Ectodermal cell (in vitro differentiated cells): ENCODE measurements around the gene NID1.
"Not testable (repeated sequence)": the region's sequence is repeated elsewhere in the genome, so short reads cannot be mapped to it uniquely, and the experiment has no call there.

Experiments used
- H3K27ac ChIP-seq: 2 replicates; pipeline ENCODE4 v1.7.0; 2013; ENCODE audit warnings: mild to moderate bottlenecking, low read depth, low read length; ENCODE audit not compliant: insufficient read depth, poor library complexity, severe bottlenecking
- H3K27me3 ChIP-seq: 2 replicates; pipeline ENCODE4 v1.7.0; 2013; ENCODE audit warnings: mild to moderate bottlenecking, low read length; ENCODE audit not compliant: insufficient read depth, control insufficient read depth, poor library complexity, severe bottlenecking
- H3K36me3 ChIP-seq: one replicate; pipeline ENCODE4 v1.7.0; 2013; ENCODE audit warnings: low read length; ENCODE audit not compliant: control insufficient read depth, insufficient read depth
- H3K4me1 ChIP-seq: one replicate; pipeline ENCODE4 v1.7.0; 2013; ENCODE audit warnings: low read length; ENCODE audit not compliant: control insufficient read depth, insufficient read depth
- H3K4me3 ChIP-seq: 2 replicates; pipeline ENCODE4 v1.7.0; 2013; ENCODE audit warnings: low read depth, low read length, control low read depth; ENCODE audit not compliant: insufficient read depth
- H3K9me3 ChIP-seq: 2 replicates; pipeline ENCODE4 v1.7.0; 2013; ENCODE audit warnings: mild to moderate bottlenecking, low read length, moderate library complexity; ENCODE audit not compliant: control insufficient read depth
- WGBS, 2 experiments: methylation state at CpG; one replicate each; pipeline ENCODE4 v1.1.7; 2013; ENCODE audit warnings: missing lambda C conversion rate in 2 of 2; 5-methylcytosine and 5-hydroxymethylcytosine counted together

NID1 gene

DNA sequence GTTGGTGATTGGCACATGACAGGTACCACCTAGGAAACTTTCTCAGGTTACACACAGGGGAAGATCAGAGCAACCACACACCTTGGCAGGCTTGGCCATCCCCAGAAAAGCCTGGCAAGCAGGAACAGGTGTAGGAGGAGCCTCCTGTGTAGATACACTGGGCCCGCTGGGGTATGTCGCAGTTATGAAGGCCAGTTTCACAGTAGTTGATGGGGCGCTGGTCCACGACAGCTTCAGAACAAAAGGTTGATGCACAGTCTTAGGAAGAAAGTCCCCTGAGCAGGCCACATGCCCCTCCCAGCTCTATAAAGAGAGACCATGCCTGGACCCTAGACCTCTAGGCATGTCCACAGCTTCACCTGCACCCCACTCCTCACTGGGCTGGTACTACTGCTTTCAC lies 51.6 kb downstream of the NID1 start:
- no peaks in the 10 kb centered on the region for H3K9me3 ChIP-seq
- no peak overlapping the region for H3K4me3 ChIP-seq
- 96 to 97% methylated on average over 4 of the region's 4 CpGs for WGBS, 2 experiments
- H3K27me3 ChIP-seq, result no peaks in the 10 kb centered on the region
- H3K36me3 ChIP-seq, result no peaks in the 10 kb centered on the region
- H3K27ac ChIP-seq, result no peak overlapping the region
- H3K4me1 ChIP-seq, result no peaks in the 10 kb centered on the region

GRCh38 chr1:236011641-236012040 lies 53.2 kb downstream of the NID1 start:
- Histone ChIP-seq H3K9me3 (no peaks in the 10 kb centered on the region), H3K4me1 (no peaks in the 10 kb centered on the region), H3K4me3 (no peak overlapping the region), H3K27ac (no peak overlapping the region), H3K36me3 (no peaks in the 10 kb centered on the region), H3K27me3 (no peaks in the 10 kb centered on the region)
- 94 to 95% methylated on average over 11 of the region's 11 CpGs for WGBS, 2 experiments

DNA sequence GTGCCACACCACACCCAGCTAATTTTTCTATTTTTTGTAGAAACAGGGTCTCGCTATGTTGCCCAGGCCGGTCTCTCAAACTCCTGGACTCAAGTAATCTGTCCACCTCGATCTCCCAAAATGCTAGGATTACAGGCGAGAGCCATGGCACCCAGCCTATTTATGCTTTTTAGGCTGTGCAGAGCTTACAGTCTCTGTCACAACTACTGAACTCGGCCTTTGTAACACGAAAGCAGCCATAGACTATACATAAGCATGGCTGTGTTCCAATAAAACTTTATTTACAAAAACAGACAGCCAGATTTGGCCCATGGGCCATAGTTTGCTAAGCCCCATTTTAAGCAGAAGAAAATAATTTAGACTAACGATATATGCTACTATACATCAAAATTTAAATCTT lies 54.4 kb downstream of the NID1 start:
- H3K27ac ChIP-seq, result no peak overlapping the region
- H3K27me3 ChIP-seq, result no peaks in the 10 kb centered on the region
- no peaks in the 10 kb centered on the region for H3K9me3 ChIP-seq
- H3K4me1 ChIP-seq, result no peaks in the 10 kb centered on the region
- whole genome bisulfite sequencing, 2 experiments, result 93 to 96% methylated on average over 6 to 7 of the region's 7 CpGs
- no peaks in the 10 kb centered on the region for H3K36me3 ChIP-seq
- H3K4me3 ChIP-seq, result no peak overlapping the region

DNA sequence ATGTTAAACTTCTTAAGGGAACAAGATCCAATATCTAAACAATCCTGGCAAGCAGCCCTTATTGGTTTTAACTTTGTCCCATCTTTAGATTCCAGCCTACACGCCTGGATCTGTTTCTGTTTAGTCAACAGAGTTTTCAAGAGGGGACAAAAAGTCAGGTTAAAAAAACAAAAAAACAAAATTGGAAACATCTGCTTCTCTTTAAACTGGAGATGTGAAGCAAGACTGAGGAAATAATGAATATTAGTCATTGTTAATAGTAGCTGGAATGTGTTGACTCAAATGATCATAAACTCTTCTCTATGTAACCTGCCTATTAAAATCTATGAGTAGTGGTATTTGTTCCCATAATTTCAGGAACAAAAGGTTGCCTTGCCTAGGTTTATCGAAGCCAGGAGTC lies 55.0 kb downstream of the NID1 start:
- H3K27ac ChIP-seq, result no peak overlapping the region

GRCh38 chr1:236009191-236009590 lies 55.7 kb downstream of the NID1 start:
- H3K9me3 ChIP-seq, result no peaks in the 10 kb centered on the region
- H3K4me3 ChIP-seq, result no peak overlapping the region
- no peaks in the 10 kb centered on the region for H3K4me1 ChIP-seq
- H3K27ac ChIP-seq, result no peak overlapping the region
- H3K36me3 ChIP-seq, result no peaks in the 10 kb centered on the region
- 86 to 88% methylated on average over 5 of the region's 5 CpGs for WGBS, 2 experiments
- no peaks in the 10 kb centered on the region for H3K27me3 ChIP-seq

More for the DNA sequence above, 55.0 kb downstream of the NID1 start:
- Histone ChIP-seq H3K27me3 (no peaks in the 10 kb centered on the region), H3K4me1 (no peaks in the 10 kb centered on the region), H3K9me3 (no peaks in the 10 kb centered on the region), H3K4me3 (no peak overlapping the region), H3K36me3 (no peaks in the 10 kb centered on the region)
- 96 to 100% methylated on average over 1 to 2 of the region's 2 CpGs for WGBS, 2 experiments

GRCh38 chr1:236007781-236008180 lies 57.1 kb downstream of the NID1 start:
- H3K36me3 ChIP-seq, result no peaks in the 10 kb centered on the region
- 93 to 98% methylated on average over 3 of the region's 3 CpGs for WGBS, 2 experiments
- H3K4me3 ChIP-seq, result no peak overlapping the region
- no peaks in the 10 kb centered on the region for H3K4me1 ChIP-seq
- H3K27ac ChIP-seq, result no peak overlapping the region
- no peaks in the 10 kb centered on the region for H3K27me3 ChIP-seq
- H3K9me3 ChIP-seq, result no peaks in the 10 kb centered on the region

GRCh38 chr1:236003058-236003457 lies 61.8 kb downstream of the NID1 start:
- not testable (repeated sequence) for H3K4me3 ChIP-seq, H3K27me3 ChIP-seq, H3K4me1 ChIP-seq, H3K36me3 ChIP-seq, H3K9me3 ChIP-seq, H3K27ac ChIP-seq
- 93 to 95% methylated on average over 9 of the region's 9 CpGs for WGBS, 2 experiments

- H3K36me3 ChIP-seq, result no peaks in the 10 kb centered on the region
- 89 to 90% methylated on average over 11 of the region's 11 CpGs for WGBS, 2 experiments
- H3K27ac ChIP-seq, result no peak overlapping the region
- H3K27me3 ChIP-seq, result no peaks in the 10 kb centered on the region
- H3K9me3 ChIP-seq, result no peaks in the 10 kb centered on the region
- no peak overlapping the region for H3K4me3 ChIP-seq
- H3K4me1 ChIP-seq, result no peaks in the 10 kb centered on the region
Observed at GRCh38 chr1:236002572-236002971, 62.3 kb downstream of the NID1 start.

DNA sequence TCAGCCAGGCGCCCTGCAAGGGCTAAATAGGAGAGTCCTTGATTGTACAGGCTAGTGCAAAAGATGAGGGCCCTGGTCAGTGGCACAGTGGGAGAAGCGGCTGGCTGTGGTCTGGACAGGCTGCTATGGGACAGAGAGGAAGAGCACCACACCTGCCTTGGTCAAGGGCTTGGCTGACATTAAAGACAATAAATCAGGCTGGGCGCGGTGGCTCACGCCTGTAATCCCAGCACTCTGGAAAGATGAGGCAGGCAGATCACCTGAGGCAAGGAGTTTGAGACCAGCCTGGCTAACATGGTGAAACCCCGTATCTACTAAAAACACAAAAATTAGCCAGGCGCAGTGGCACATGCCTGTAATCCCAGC lies 62.9 kb downstream of the NID1 start:
- H3K9me3 ChIP-seq, result no peaks in the 10 kb centered on the region
- H3K27me3 ChIP-seq, result no peaks in the 10 kb centered on the region
- 93 to 95% methylated on average over 7 of the region's 7 CpGs for WGBS, 2 experiments
- no peak overlapping the region for H3K27ac ChIP-seq
- no peaks in the 10 kb centered on the region for H3K4me1 ChIP-seq
- H3K36me3 ChIP-seq, result no peaks in the 10 kb centered on the region
- H3K4me3 ChIP-seq, result no peak overlapping the region

GRCh38 chr1:236000781-236001180 lies 64.1 kb downstream of the NID1 start:
- H3K4me3 ChIP-seq, result no peak overlapping the region
- no peaks in the 10 kb centered on the region for H3K36me3 ChIP-seq
- no peaks in the 10 kb centered on the region for H3K9me3 ChIP-seq
- WGBS, 2 experiments, result 92 to 95% methylated on average over 6 of the region's 6 CpGs
- H3K27me3 ChIP-seq, result no peaks in the 10 kb centered on the region
- H3K27ac ChIP-seq, result no peak overlapping the region
- no peaks in the 10 kb centered on the region for H3K4me1 ChIP-seq

GRCh38 chr1:235999259-235999925 lies 65.5 kb downstream of the NID1 start:
- no peaks in the 10 kb centered on the region for H3K9me3 ChIP-seq
- no peak overlapping the region for H3K27ac ChIP-seq
- no peaks in the 10 kb centered on the region for H3K27me3 ChIP-seq
- no peaks in the 10 kb centered on the region for H3K4me1 ChIP-seq
- no peak overlapping the region for H3K4me3 ChIP-seq
- 87 to 92% methylated on average over 8 of the region's 8 CpGs for WGBS, 2 experiments
- no peaks in the 10 kb centered on the region for H3K36me3 ChIP-seq
